HL-60 (cell line): ENCODE results near the gene CCL27.

ENCODE experiments used
- CTCF ChIP-seq: IDR thresholded peaks from one replicate; pipeline ENCODE4 v1.5.1; 2011; ENCODE audit warnings: low read length, control low read depth, inconsistent platforms; ENCODE audit not compliant: insufficient read depth
- GABPA ChIP-seq: IDR thresholded peaks from 2 replicates; pipeline ENCODE4 v1.6.1; 2012; ENCODE audit warnings: low read depth
- POLR2AphosphoS5 ChIP-seq: IDR thresholded peaks from 2 replicates; pipeline ENCODE4 v1.6.1; 2012; ENCODE audit warnings: low read depth
- REST ChIP-seq: IDR thresholded peaks from 2 replicates; pipeline ENCODE4 v1.6.1; 2012; ENCODE audit warnings: low read depth; ENCODE audit not compliant: insufficient replicate concordance

- TF ChIP-seq CTCF: no peak
- TF ChIP-seq REST: no peak
- no peak for TF ChIP-seq POLR2AphosphoS5
- TF ChIP-seq GABPA: no peak
Observed at GRCh38 chr9:34651321-34651720, 11.1 kb downstream of the CCL27 start.
